Measurements from ENCODE around the gene SCAF11. TPM values are rescaled to one million over a fixed set of nuclear protein-coding genes. Genes with fewer than 3 reads are reported as not detected.
"Not testable (repeated sequence)": the region's sequence is repeated elsewhere in the genome, so short reads cannot be mapped to it uniquely, and the experiment has no call there.

The SCAF11 gene
- 100 to 1,000 TPM in 2 of 4 donors, 10 to 100 TPM in 2; 56.7 to 181 (median 101) TPM for total RNA-seq

- Histone ChIP-seq H3K4me3 (peak within 1 kb of the TSS; percentile 65 to 85 (median 76)), H3K27me3 (no peaks in the 10 kb centered on the region), H3K27ac (peak within 1 kb of the TSS; percentile 94 to 99 (median 98)), H3K4me1 (peaks cover 17 to 49% (median 26%) of the 10 kb centered on the region in 4 donors), H3K9me3 (no peaks in the 10 kb centered on the region), H3K36me3 (no peaks in the 10 kb centered on the region)
- peak; percentile 100 for DNase-seq
- intact Hi-C loops (cut with DNase I; ENCODE audit: low total_unique reads), result no loop called here
- in situ Hi-C loops (cut with MboI; ENCODE audit: low pct_ligation_motif_present in 1 of 4, low pct_unique_long_range_greater_than_20kb in 1 of 4, low sequenced_read_pairs in 3 of 4), result no loop called here
- WGBS, 2 donors (ENCODE audit: low coverage in 1 of 2), result 0% methylated on average over 11 to 41 of the region's 54 CpGs
- TF ChIP-seq CTCF (IDR thresholded peaks at IDR 0.05) (peak; percentile 82 to 100 (median 95)), POLR2A (IDR thresholded peaks at IDR 0.05) (peak; percentile 94), EP300 (IDR thresholded peaks at IDR 0.05; ENCODE audit: low read depth) (peak; percentile 80), POLR2AphosphoS5 (IDR thresholded peaks at IDR 0.05) (peak; percentile 91 to 95 (median 93))
Observed at GRCh38 chr12:45990468-45991283, at the start of gene SCAF11. Gene SCAF11, minus strand, starts transcription at chr12:45990574. Its CDS starts 26,407 bp downstream, at chr12:45964167.

- H3K4me1 ChIP-seq; H3K27me3 ChIP-seq; H3K36me3 ChIP-seq; DNase-seq; in situ Hi-C loops (cut with MboI; ENCODE audit: low pct_ligation_motif_present in 1 of 4, low pct_unique_long_range_greater_than_20kb in 1 of 4, low sequenced_read_pairs in 3 of 4); H3K27ac ChIP-seq; intact Hi-C loops (cut with DNase I; ENCODE audit: low total_unique reads); H3K4me3 ChIP-seq; H3K9me3 ChIP-seq: not testable (repeated sequence)
- 31% methylated on average over 4 of the region's 4 CpGs; no CpG with 5 or more reads in 1 of the 2 donors for WGBS, 2 donors (ENCODE audit: low coverage in 1 of 2)
Observed at GRCh38 chr12:46037066-46037465, 46.7 kb upstream of the SCAF11 start.

- DNase-seq, result no peak
- no peak overlapping the region for H3K4me3 ChIP-seq
- H3K4me1 ChIP-seq, result no peaks in the 10 kb centered on the region
- intact Hi-C loops (cut with DNase I; ENCODE audit: low total_unique reads) (no loop called here), in situ Hi-C loops (cut with MboI; ENCODE audit: low pct_ligation_motif_present in 1 of 4, low pct_unique_long_range_greater_than_20kb in 1 of 4, low sequenced_read_pairs in 3 of 4) (no loop called here)
- no peaks in the 10 kb centered on the region for H3K36me3 ChIP-seq
- H3K9me3 ChIP-seq, result peaks cover 5 to 23% of the 10 kb centered on the region in 2 donors
- no peaks in the 10 kb centered on the region for H3K27me3 ChIP-seq
- no peak for TF ChIP-seq CTCF (IDR thresholded peaks at IDR 0.05)
- H3K27ac ChIP-seq, result no peak overlapping the region
Observed at GRCh38 chr12:46027172-46027571, 36.8 kb upstream of the SCAF11 start.

GRCh38 chr12:46024099-46024498, 33.7 kb upstream of the SCAF11 start:
- Histone ChIP-seq H3K4me1 (no peaks in the 10 kb centered on the region), H3K4me3 (no peak overlapping the region), H3K27ac (no peak overlapping the region), H3K36me3 (no peaks in the 10 kb centered on the region), H3K9me3 (peaks cover 5 to 23% of the 10 kb centered on the region in 2 donors), H3K27me3 (no peaks in the 10 kb centered on the region)
- no peak for TF ChIP-seq POLR2A (IDR thresholded peaks at IDR 0.05)
- TF ChIP-seq CTCF (IDR thresholded peaks at IDR 0.05), result no peak
- TF ChIP-seq EP300 (IDR thresholded peaks at IDR 0.05; ENCODE audit: low read depth), result no peak
- TF ChIP-seq POLR2AphosphoS5 (IDR thresholded peaks at IDR 0.05), result no peak
- in situ Hi-C loops (cut with MboI; ENCODE audit: low pct_ligation_motif_present in 1 of 4, low pct_unique_long_range_greater_than_20kb in 1 of 4, low sequenced_read_pairs in 3 of 4), result no loop called here
- intact Hi-C loops (cut with DNase I; ENCODE audit: low total_unique reads), result no loop called here
- DNase-seq, result no peak
- 60 to 67% methylated on average over 1 to 2 of the region's 2 CpGs for WGBS, 2 donors (ENCODE audit: low coverage in 1 of 2)

GRCh38 chr12:46020768-46021167, 30.4 kb upstream of the SCAF11 start:
- H3K9me3 ChIP-seq, result peaks cover 4 to 9% of the 10 kb centered on the region in 2 donors

GRCh38 chr12:46018712-46019111, 28.3 kb upstream of the SCAF11 start:
- H3K4me3 ChIP-seq; H3K36me3 ChIP-seq; H3K4me1 ChIP-seq; intact Hi-C loops (cut with DNase I; ENCODE audit: low total_unique reads); H3K9me3 ChIP-seq; H3K27ac ChIP-seq; H3K27me3 ChIP-seq; DNase-seq; in situ Hi-C loops (cut with MboI; ENCODE audit: low pct_ligation_motif_present in 1 of 4, low pct_unique_long_range_greater_than_20kb in 1 of 4, low sequenced_read_pairs in 3 of 4): not testable (repeated sequence)
- WGBS, 2 donors (ENCODE audit: low coverage in 1 of 2), result 76 to 96% methylated on average over 4 of the region's 4 CpGs

More at GRCh38 chr12:46020768-46021167, 30.4 kb upstream of the SCAF11 start:
- H3K27me3 ChIP-seq, result no peaks in the 10 kb centered on the region
- H3K4me3 ChIP-seq, result no peak overlapping the region
- H3K36me3 ChIP-seq, result no peaks in the 10 kb centered on the region
- in situ Hi-C loops (cut with MboI; ENCODE audit: low pct_ligation_motif_present in 1 of 4, low pct_unique_long_range_greater_than_20kb in 1 of 4, low sequenced_read_pairs in 3 of 4), result no loop called here
- TF ChIP-seq CTCF (IDR thresholded peaks at IDR 0.05) (no peak), EP300 (IDR thresholded peaks at IDR 0.05; ENCODE audit: low read depth) (no peak), POLR2A (IDR thresholded peaks at IDR 0.05) (no peak), POLR2AphosphoS5 (IDR thresholded peaks at IDR 0.05) (no peak)
- no peak overlapping the region for H3K27ac ChIP-seq
- no peaks in the 10 kb centered on the region for H3K4me1 ChIP-seq
- intact Hi-C loops (cut with DNase I; ENCODE audit: low total_unique reads), result no loop called here
- no peak for DNase-seq

Measured in transverse colon (tissue), 4 donors.